ENCODE data around the gene ZBTB44.
"Not testable (repeated sequence)": the region's sequence is repeated elsewhere in the genome, so short reads cannot be mapped to it uniquely, and the experiment has no call there.

The ZBTB44 gene

GRCh38 chr11:130314750-130315285 lies at the start of gene ZBTB44:
TSS of gene ZBTB44 (minus strand) at chr11:130314917. CDS start at chr11:130261873, 53,044 bp downstream.
- DNase-seq (ENCODE audit: low read depth) = peak; percentile 80

- no peak for DNase-seq (ENCODE audit: low read depth)
Measured at GRCh38 chr11:130359419-130359818, 44.7 kb upstream of the ZBTB44 start.

GRCh38 chr11:130358398-130358797 lies 43.7 kb upstream of the ZBTB44 start:
- DNase-seq (ENCODE audit: low read depth) = no peak

GRCh38 chr11:130347261-130347660 lies 32.5 kb upstream of the ZBTB44 start:
- no peak for DNase-seq (ENCODE audit: low read depth)

- no peak for DNase-seq (ENCODE audit: low read depth)
Measured at GRCh38 chr11:130344841-130345240, 30.1 kb upstream of the ZBTB44 start.

GRCh38 chr11:130340671-130341319 lies 26.1 kb upstream of the ZBTB44 start:
- DNase-seq (ENCODE audit: low read depth) = no peak

GRCh38 chr11:130338667-130339066 lies 23.9 kb upstream of the ZBTB44 start:
- DNase-seq (ENCODE audit: low read depth) = no peak

- DNase-seq (ENCODE audit: low read depth) = no peak
Measured at GRCh38 chr11:130337281-130338089, 22.8 kb upstream of the ZBTB44 start.

- DNase-seq (ENCODE audit: low read depth) = not testable (repeated sequence)
Measured at GRCh38 chr11:130331397-130331796, 16.7 kb upstream of the ZBTB44 start.

GRCh38 chr11:130330101-130330684 lies 15.5 kb upstream of the ZBTB44 start:
- no peak for DNase-seq (ENCODE audit: low read depth)

GRCh38 chr11:130328420-130328819 lies 13.7 kb upstream of the ZBTB44 start:
- DNase-seq (ENCODE audit: low read depth) = no peak

- DNase-seq (ENCODE audit: low read depth) = no peak
Measured at GRCh38 chr11:130327716-130328115, 13.0 kb upstream of the ZBTB44 start.

- DNase-seq (ENCODE audit: low read depth) = no peak
Measured at GRCh38 chr11:130325691-130326090, 11.0 kb upstream of the ZBTB44 start.

- no peak for DNase-seq (ENCODE audit: low read depth)
Measured at GRCh38 chr11:130323452-130324450, 9.0 kb upstream of the ZBTB44 start.

- no peak for DNase-seq (ENCODE audit: low read depth)
Measured at GRCh38 chr11:130322126-130322525, 7.4 kb upstream of the ZBTB44 start.

- DNase-seq (ENCODE audit: low read depth) = no peak
Measured at GRCh38 chr11:130318031-130318673, 3.4 kb upstream of the ZBTB44 start.

- DNase-seq (ENCODE audit: low read depth) = peak; percentile 5
Measured at GRCh38 chr11:130315354-130315970, 745 bp upstream of the ZBTB44 start.

- DNase-seq (ENCODE audit: low read depth) = peak; percentile 53
Measured at GRCh38 chr11:130314184-130314749, 450 bp downstream of the ZBTB44 start.

GRCh38 chr11:130313383-130314183 lies 1.1 kb downstream of the ZBTB44 start:
- DNase-seq (ENCODE audit: low read depth) = no peak

Measured in stimulated activated CD8-positive, alpha-beta memory T cell treated with anti-CD3 and anti-CD28 coated beads, Interleukin-4, amount 100 ng/mL, for 24 hours (primary cell).